ENCODE data around the gene ZBTB32. TPM values are rescaled to one million over a fixed set of nuclear protein-coding genes. Genes with fewer than 3 reads are reported as not detected.

ZBTB32 gene
- total RNA-seq, 4 donors from 2014 or later: not detected

GRCh38 chr19:35716801-35717664 is 12.7 kb downstream of the ZBTB32 start:
- peak overlapping the region; percentile 89 for H3K4me3 ChIP-seq
- no peaks in the 10 kb centered on the region for H3K9me3 ChIP-seq
- H3K36me3 ChIP-seq: peaks cover 17% of the 10 kb centered on the region
- no peak for TF ChIP-seq EP300 (IDR thresholded peaks at IDR 0.05)
- TF ChIP-seq POLR2A (IDR thresholded peaks at IDR 0.05): peak in 1 of 2 donors; percentile 6
- no peak for TF ChIP-seq POLR2AphosphoS5 (IDR thresholded peaks at IDR 0.05)
- TF ChIP-seq, protein P1, sequence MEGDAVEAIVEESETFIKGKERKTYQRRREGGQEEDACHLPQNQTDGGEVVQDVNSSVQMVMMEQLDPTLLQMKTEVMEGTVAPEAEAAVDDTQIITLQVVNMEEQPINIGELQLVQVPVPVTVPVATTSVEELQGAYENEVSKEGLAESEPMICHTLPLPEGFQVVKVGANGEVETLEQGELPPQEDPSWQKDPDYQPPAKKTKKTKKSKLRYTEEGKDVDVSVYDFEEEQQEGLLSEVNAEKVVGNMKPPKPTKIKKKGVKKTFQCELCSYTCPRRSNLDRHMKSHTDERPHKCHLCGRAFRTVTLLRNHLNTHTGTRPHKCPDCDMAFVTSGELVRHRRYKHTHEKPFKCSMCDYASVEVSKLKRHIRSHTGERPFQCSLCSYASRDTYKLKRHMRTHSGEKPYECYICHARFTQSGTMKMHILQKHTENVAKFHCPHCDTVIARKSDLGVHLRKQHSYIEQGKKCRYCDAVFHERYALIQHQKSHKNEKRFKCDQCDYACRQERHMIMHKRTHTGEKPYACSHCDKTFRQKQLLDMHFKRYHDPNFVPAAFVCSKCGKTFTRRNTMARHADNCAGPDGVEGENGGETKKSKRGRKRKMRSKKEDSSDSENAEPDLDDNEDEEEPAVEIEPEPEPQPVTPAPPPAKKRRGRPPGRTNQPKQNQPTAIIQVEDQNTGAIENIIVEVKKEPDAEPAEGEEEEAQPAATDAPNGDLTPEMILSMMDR (IDR thresholded peaks at IDR 0.05): peak; percentile 66 to 87
- peak; percentile 96 to 97 for DNase-seq (ENCODE audit: low spot score in 2 of 2)
- peak overlapping the region; percentile 91 for H3K27ac ChIP-seq
- WGBS: 1% methylated on average over 15 of the region's 77 CpGs
- peaks cover 34% of the 10 kb centered on the region for H3K4me1 ChIP-seq
- H3K27me3 ChIP-seq: no peaks in the 10 kb centered on the region

DNA sequence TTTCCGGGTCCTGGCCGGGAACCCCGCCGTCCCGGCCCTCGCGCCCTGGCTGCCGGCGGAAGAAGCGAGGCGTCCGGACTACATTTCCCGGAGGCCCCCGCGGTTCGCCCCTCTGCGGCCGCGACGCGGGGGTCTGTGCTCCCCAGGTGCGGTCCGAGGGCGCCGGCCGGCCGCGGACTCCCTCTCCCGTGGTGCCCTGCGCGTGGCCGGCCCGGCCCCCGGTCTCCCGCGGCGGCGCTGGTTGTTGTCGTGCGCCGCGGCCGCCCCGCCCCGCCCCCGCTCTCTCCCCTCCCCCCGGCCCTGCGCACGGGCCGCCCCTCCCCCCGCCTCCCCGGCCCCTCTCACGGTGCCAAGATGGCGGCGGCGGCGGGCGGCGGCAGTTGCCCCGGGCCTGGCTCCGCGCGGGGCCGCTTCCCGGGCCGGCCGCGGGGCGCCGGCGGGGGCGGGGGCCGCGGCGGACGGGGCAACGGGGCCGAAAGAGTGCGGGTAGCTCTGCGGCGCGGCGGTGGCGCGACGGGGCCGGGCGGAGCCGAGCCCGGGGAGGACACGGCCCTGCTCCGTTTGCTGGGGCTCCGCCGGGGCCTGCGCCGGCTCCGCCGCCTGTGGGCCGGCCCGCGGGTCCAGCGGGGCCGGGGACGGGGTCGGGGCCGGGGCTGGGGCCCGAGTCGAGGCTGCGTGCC is 13.4 kb downstream of the ZBTB32 start, which contains the start of gene KMT2B:
KMT2B (plus strand) TSS at position 339 of the 680 bp plus-strand sequence; CDS start at position 355, 16 bp downstream.
- H3K36me3 ChIP-seq: peaks cover 25% of the 10 kb centered on the region
- H3K27ac ChIP-seq: peak within 1 kb of the TSS; percentile 91
- no peak for DNase-seq (ENCODE audit: low spot score in 2 of 2)
- no peaks in the 10 kb centered on the region for H3K27me3 ChIP-seq
- H3K4me1 ChIP-seq: peaks cover 34% of the 10 kb centered on the region
- peak within 1 kb of the TSS; percentile 89 for H3K4me3 ChIP-seq
- no peaks in the 10 kb centered on the region for H3K9me3 ChIP-seq
- no CpG with 5 or more reads among the region's 109 CpGs for WGBS
- TF ChIP-seq EP300 (IDR thresholded peaks at IDR 0.05): no peak

DNA sequence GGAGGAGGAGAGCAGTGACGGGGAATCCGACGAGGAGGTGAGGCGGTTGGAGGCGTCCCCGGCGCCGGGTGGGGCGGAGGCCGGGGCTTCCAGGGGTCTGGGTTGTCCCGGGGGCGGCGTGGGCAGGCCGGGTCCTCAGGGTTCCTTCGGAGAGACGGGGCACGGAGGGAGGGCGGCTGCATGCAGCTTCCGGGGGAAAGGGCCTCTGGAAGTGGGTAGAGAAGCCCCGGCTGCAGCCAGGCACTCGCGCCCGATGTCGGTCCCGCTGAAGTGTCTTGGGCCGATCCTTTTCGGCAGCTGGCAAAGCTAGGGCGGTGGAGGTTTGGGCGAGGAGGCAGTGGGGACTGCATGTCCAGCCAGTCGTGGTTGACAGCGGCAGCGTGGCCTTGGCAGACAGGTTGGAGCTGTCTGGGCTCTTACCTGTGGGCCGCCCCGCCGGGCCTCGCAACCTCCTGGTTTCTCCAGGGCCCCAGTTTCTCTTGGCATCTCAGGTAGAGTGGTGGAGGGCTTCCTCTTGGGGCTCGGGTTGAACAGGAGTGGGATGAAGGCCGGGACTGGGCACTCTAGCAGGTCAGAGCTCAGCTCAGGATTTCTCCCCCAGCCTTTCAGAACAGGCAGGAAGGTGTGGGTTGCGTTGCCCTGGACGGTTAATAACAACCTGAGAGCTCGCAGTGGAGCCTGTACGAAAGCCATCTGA is 14.1 kb downstream of the ZBTB32 start:
- TF ChIP-seq EP300 (IDR thresholded peaks at IDR 0.05): no peak
- TF ChIP-seq, protein P1 (IDR thresholded peaks at IDR 0.05): no peak
- no peak for TF ChIP-seq POLR2AphosphoS5 (IDR thresholded peaks at IDR 0.05)
- H3K27me3 ChIP-seq: no peaks in the 10 kb centered on the region
- H3K36me3 ChIP-seq: peaks cover 31% of the 10 kb centered on the region
- peak overlapping the region; percentile 91 for H3K27ac ChIP-seq
- peaks cover 34% of the 10 kb centered on the region for H3K4me1 ChIP-seq
- 8% methylated on average over 5 of the region's 42 CpGs for WGBS
- DNase-seq (ENCODE audit: low spot score in 2 of 2): peak in 1 of 2 donors; percentile 81
- peak overlapping the region; percentile 89 for H3K4me3 ChIP-seq
- no peaks in the 10 kb centered on the region for H3K9me3 ChIP-seq

DNA sequence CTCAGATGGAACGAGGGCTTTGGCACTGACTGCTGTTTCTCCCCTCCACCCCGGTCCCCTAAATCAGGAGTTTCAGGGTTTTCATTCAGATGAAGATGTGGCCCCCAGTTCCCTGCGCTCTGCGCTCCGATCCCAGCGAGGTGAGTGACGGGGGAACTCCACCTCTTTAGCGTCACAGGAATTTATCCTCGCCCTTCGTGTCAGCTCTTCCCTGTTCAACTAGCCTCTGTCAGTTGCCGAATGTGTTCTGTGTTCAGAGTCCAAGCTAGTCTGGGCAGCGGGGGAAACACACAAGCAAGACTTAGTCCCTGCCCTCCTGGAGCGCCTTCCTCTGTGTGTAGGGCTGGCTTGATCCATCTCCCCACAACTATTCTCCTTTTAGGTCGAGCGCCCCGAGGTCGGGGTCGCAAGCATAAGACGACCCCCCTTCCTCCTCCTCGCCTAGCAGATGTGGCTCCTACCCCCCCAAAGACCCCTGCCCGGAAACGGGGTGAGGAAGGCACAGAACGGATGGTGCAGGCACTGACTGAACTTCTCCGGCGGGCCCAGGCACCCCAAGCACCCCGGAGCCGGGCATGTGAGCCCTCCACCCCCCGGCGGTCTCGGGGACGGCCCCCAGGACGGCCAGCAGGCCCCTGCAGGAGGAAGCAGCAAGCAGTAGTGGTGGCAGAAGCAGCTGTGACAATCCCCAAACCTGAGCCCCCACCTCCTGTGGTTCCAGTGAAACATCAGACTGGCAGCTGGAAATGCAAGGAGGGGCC is 15.2 kb downstream of the ZBTB32 start:
- Histone ChIP-seq H3K27me3 (no peaks in the 10 kb centered on the region), H3K9me3 (no peaks in the 10 kb centered on the region), H3K4me1 (peaks cover 34% of the 10 kb centered on the region), H3K4me3 (no peak overlapping the region), H3K36me3 (peaks cover 42% of the 10 kb centered on the region), H3K27ac (no peak overlapping the region)
- DNase-seq (ENCODE audit: low spot score in 2 of 2): no peak
- WGBS: 91% methylated on average over 26 of the region's 32 CpGs
- TF ChIP-seq, protein P1 (IDR thresholded peaks at IDR 0.05): no peak
- no peak for TF ChIP-seq EP300 (IDR thresholded peaks at IDR 0.05)

DNA sequence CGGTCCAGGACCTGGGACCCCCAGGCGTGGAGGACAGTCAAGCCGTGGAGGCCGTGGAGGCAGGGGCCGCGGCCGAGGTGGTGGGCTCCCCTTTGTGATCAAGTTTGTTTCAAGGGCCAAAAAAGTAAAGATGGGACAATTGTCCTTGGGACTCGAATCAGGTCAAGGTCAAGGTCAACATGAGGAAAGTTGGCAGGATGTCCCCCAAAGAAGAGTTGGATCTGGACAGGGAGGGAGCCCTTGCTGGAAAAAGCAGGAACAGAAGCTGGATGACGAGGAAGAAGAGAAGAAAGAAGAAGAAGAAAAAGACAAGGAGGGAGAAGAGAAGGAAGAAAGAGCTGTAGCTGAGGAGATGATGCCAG is 15.8 kb downstream of the ZBTB32 start:
- TF ChIP-seq POLR2A (IDR thresholded peaks at IDR 0.05) (no peak), EP300 (IDR thresholded peaks at IDR 0.05) (no peak)
- TF ChIP-seq, protein P1 (IDR thresholded peaks at IDR 0.05): no peak
- Histone ChIP-seq H3K27me3 (no peaks in the 10 kb centered on the region), H3K4me1 (peaks cover 33% of the 10 kb centered on the region), H3K9me3 (no peaks in the 10 kb centered on the region), H3K36me3 (peaks cover 48% of the 10 kb centered on the region), H3K4me3 (no peak overlapping the region), H3K27ac (no peak overlapping the region)
- no peak for DNase-seq (ENCODE audit: low spot score in 2 of 2)
- 93% methylated on average over 9 of the region's 9 CpGs for WGBS
